ENCODE data around the gene ACOT12. TPM values are rescaled to one million over a fixed set of nuclear protein-coding genes. Genes with fewer than 3 reads are reported as not detected.

The ACOT12 gene
- total and polyA plus RNA-seq, 2 donors (not counting 1 experiment from before 2014, with no cell fraction given), result 0.06 TPM; not detected in 1

- no peaks in the 10 kb centered on the region for H4K20me1 ChIP-seq (ENCODE audit: control insufficient read depth, insufficient read depth, low read length, poor library complexity, severe bottlenecking)
- H2AFZ ChIP-seq (ENCODE audit: insufficient read depth, low read depth, low read length, poor library complexity, severe bottlenecking), result no peak overlapping the region
- H3K27ac ChIP-seq (ENCODE audit: low read length in 2 of 2), result no peak overlapping the region
- TF ChIP-seq, protein P1, sequence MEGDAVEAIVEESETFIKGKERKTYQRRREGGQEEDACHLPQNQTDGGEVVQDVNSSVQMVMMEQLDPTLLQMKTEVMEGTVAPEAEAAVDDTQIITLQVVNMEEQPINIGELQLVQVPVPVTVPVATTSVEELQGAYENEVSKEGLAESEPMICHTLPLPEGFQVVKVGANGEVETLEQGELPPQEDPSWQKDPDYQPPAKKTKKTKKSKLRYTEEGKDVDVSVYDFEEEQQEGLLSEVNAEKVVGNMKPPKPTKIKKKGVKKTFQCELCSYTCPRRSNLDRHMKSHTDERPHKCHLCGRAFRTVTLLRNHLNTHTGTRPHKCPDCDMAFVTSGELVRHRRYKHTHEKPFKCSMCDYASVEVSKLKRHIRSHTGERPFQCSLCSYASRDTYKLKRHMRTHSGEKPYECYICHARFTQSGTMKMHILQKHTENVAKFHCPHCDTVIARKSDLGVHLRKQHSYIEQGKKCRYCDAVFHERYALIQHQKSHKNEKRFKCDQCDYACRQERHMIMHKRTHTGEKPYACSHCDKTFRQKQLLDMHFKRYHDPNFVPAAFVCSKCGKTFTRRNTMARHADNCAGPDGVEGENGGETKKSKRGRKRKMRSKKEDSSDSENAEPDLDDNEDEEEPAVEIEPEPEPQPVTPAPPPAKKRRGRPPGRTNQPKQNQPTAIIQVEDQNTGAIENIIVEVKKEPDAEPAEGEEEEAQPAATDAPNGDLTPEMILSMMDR (IDR thresholded peaks at IDR 0.05), result no peak
- TF ChIP-seq EZH2 (IDR thresholded peaks at IDR 0.05; ENCODE audit: borderline replicate concordance, insufficient read depth, low read depth, low read length, poor library complexity, severe bottlenecking), result no peak
- H3K9me3 ChIP-seq (ENCODE audit: control extremely low read depth in 1 of 3, control insufficient read depth in 2 of 3, insufficient read depth in 1 of 3, low read length in 2 of 3), result no peaks in the 10 kb centered on the region
- no peak overlapping the region for H3K9ac ChIP-seq (ENCODE audit: low read length)
- H3K4me2 ChIP-seq (replicated peaks; ENCODE audit: low read depth, low read length, poor library complexity, severe bottlenecking), result no peak overlapping the region
- ChIA-PET POLR2A (interaction anchor here (0.7 kb wide), 1 partner anchor 10 kb away, joined by 3 read pairs; no protein-coding TSS in a partner anchor), CTCF (no interaction called here)
- H3K4me3 ChIP-seq (ENCODE audit: control extremely low read depth in 1 of 5, extremely low read depth in 1 of 5, insufficient read depth in 1 of 5, low read depth in 2 of 5, low read length in 4 of 5), result no peak overlapping the region
- H3K36me3 ChIP-seq (replicated peaks in 1 of 2; ENCODE audit: control extremely low read depth in 1 of 2, control insufficient read depth in 1 of 2, extremely low read depth in 1 of 2, insufficient read depth in 2 of 2, low read length in 1 of 2), result no peaks in the 10 kb centered on the region
- DNase-seq (no peak), ATAC-seq (ENCODE audit: low read depth) (no peak)
- WGBS (ENCODE audit: insufficient coverage), result no CpG with 5 or more reads among the region's 1 CpG
- no peaks in the 10 kb centered on the region for H3K4me1 ChIP-seq (ENCODE audit: control insufficient read depth in 2 of 2, insufficient read depth in 2 of 2, low read length in 2 of 2)
- Mint-ChIP-seq H3K27ac (no peak overlapping the region), H3K27me3 (no peaks in the 10 kb centered on the region), H3K4me1 (peaks cover 15% of the 10 kb centered on the region), H3K4me3 (no peak overlapping the region), H3K9me3 (ENCODE audit: insufficient read depth) (no peaks in the 10 kb centered on the region)
- intact Hi-C loops (cut with micrococcal nuclease), result no loop called here
- peaks cover 27% of the 10 kb centered on the region for H3K79me2 ChIP-seq (ENCODE audit: control insufficient read depth, insufficient read depth, low read length)
- H3K27me3 ChIP-seq (replicated peaks in 1 of 4; ENCODE audit: control extremely low read depth in 1 of 4, control insufficient read depth in 3 of 4, insufficient read depth in 4 of 4, low read length in 3 of 4), result no peaks in the 10 kb centered on the region
These were observed 110.0 kb downstream of the ACOT12 start for GRCh38 chr5:81283976-81284375.

Other genes with a start within 250 kb of the ACOT12 start
- gene CKMT2, start 160.8 kb downstream of the ACOT12 start, total RNA-seq, result not detected in 2 replicates
- not detected in 2 replicates for gene CKMT2, start 160.8 kb downstream of the ACOT12 start, polyA plus RNA-seq
- gene ZCCHC9, start 92.5 kb downstream of the ACOT12 start, total RNA-seq, result 23.0 and 23.7 TPM in 2 replicates
- gene ZCCHC9, start 92.5 kb downstream of the ACOT12 start, polyA plus RNA-seq, result 8.8 and 10.2 TPM in 2 replicates